DMS79 treated with DMSO at 0.1 percent for 48 hours (cell line): ENCODE results near the gene KDSR.

ENCODE experiments used
- DNase-seq: peaks from one replicate; lab custom pipeline; 2025; lab: John Stamatoyannopoulos, UW

The KDSR gene

GRCh38 chr18:63303547-63303946 is 63.5 kb downstream of the KDSR start:
- no peak for DNase-seq

GRCh38 chr18:63302636-63303405 is 64.2 kb downstream of the KDSR start:
- DNase-seq, result no peak

- no peak for DNase-seq
These were observed 64.8 kb downstream of the KDSR start for GRCh38 chr18:63302220-63302619.

GRCh38 chr18:63301434-63301833 is 65.6 kb downstream of the KDSR start:
- DNase-seq, result no peak

- no peak for DNase-seq
These were observed 66.9 kb downstream of the KDSR start for GRCh38 chr18:63299837-63300745.

GRCh38 chr18:63298400-63299365 is 68.3 kb downstream of the KDSR start:
- DNase-seq, result no peak

- DNase-seq, result no peak
These were observed 69.2 kb downstream of the KDSR start for GRCh38 chr18:63297687-63298399.

- DNase-seq, result no peak
These were observed 73.1 kb downstream of the KDSR start for GRCh38 chr18:63293935-63294334.

GRCh38 chr18:63292831-63293683 is 73.9 kb downstream of the KDSR start:
- no peak for DNase-seq

- DNase-seq, result no peak
These were observed 75.7 kb downstream of the KDSR start for GRCh38 chr18:63291278-63291677.

- DNase-seq, result no peak
These were observed 76.2 kb downstream of the KDSR start for GRCh38 chr18:63290821-63291200.

- DNase-seq, result no peak
These were observed 76.7 kb downstream of the KDSR start for GRCh38 chr18:63290166-63290820.

- DNase-seq, result no peak
These were observed 78.7 kb downstream of the KDSR start for GRCh38 chr18:63288311-63288710.

- no peak for DNase-seq
These were observed 79.2 kb downstream of the KDSR start for GRCh38 chr18:63287691-63288220.

GRCh38 chr18:63286926-63287325 is 80.1 kb downstream of the KDSR start:
- no peak for DNase-seq

GRCh38 chr18:63284827-63285733 is 81.9 kb downstream of the KDSR start:
- DNase-seq, result no peak

- peak; percentile 24 for DNase-seq
These were observed 82.7 kb downstream of the KDSR start for GRCh38 chr18:63284173-63284799.
